NT2/D1 (cell line): ENCODE data around the gene DPM3.

Experiments
- DNase-seq: peaks from one replicate; pipeline ENCODE4 v3.0.0-alpha.2; 2011; ENCODE audit warnings: low read depth, low spot score
- H3K27me3 ChIP-seq: 2 replicates; pipeline ENCODE4 v1.6.0; 2011; ENCODE audit warnings: mild to moderate bottlenecking; ENCODE audit not compliant: insufficient read length, insufficient read depth
- H3K36me3 ChIP-seq: 2 replicates; pipeline ENCODE4 v1.6.1; 2011; ENCODE audit warnings: mild to moderate bottlenecking, low read length, mixed read lengths; ENCODE audit not compliant: insufficient read depth, insufficient read length
- H3K4me1 ChIP-seq: 2 replicates; pipeline ENCODE4 v1.5.1; 2011; ENCODE audit not compliant: insufficient read depth, insufficient read length
- H3K4me3 ChIP-seq: 2 replicates; pipeline ENCODE4 v1.5.1; 2011; ENCODE audit warnings: low read depth; ENCODE audit not compliant: insufficient read length
- H3K9ac ChIP-seq: 2 replicates; pipeline ENCODE4 v1.6.0; 2011; ENCODE audit warnings: low read depth; ENCODE audit not compliant: insufficient read length
- H3K9me3 ChIP-seq: 2 replicates; pipeline ENCODE4 v1.5.1; 2011; ENCODE audit warnings: mild to moderate bottlenecking, low read length; ENCODE audit not compliant: insufficient read depth
- SUZ12 ChIP-seq: IDR thresholded peaks from 2 replicates; pipeline ENCODE4 v1.6.1; 2011; ENCODE audit not compliant: insufficient read length, insufficient read depth; ENCODE audit errors: extremely low read depth
- YY1 ChIP-seq: IDR thresholded peaks from 2 replicates; pipeline ENCODE4 v1.6.1; 2011; ENCODE audit not compliant: insufficient read length, insufficient read depth
- ZNF274 ChIP-seq: IDR thresholded peaks from 2 replicates; pipeline ENCODE4 v1.6.1; 2011; ENCODE audit warnings: mild to moderate bottlenecking, low read depth, low read length

Gene DPM3

GRCh38 chr1:155178441-155179111 lies 38.2 kb upstream of the DPM3 start:
- DNase-seq = no peak

GRCh38 chr1:155177918-155178281 lies 37.6 kb upstream of the DPM3 start:
- no peak for DNase-seq
- H3K27me3 ChIP-seq = peaks cover 8% of the 10 kb centered on the region
- no peak overlapping the region for H3K9ac ChIP-seq
- H3K4me1 ChIP-seq = peaks cover 13% of the 10 kb centered on the region
- TF ChIP-seq SUZ12 (no peak), ZNF274 (no peak), YY1 (no peak)
- H3K4me3 ChIP-seq = no peak overlapping the region
- peaks cover 42% of the 10 kb centered on the region for H3K36me3 ChIP-seq
- H3K9me3 ChIP-seq = no peaks in the 10 kb centered on the region

More at GRCh38 chr1:155178441-155179111, 38.2 kb upstream of the DPM3 start:
- Histone ChIP-seq H3K9me3 (no peaks in the 10 kb centered on the region), H3K4me1 (peaks cover 13% of the 10 kb centered on the region), H3K27me3 (peaks cover 8% of the 10 kb centered on the region), H3K4me3 (no peak overlapping the region), H3K9ac (no peak overlapping the region), H3K36me3 (peaks cover 45% of the 10 kb centered on the region)
- TF ChIP-seq SUZ12 (no peak), YY1 (no peak)

- Histone ChIP-seq H3K36me3 (peaks cover 42% of the 10 kb centered on the region), H3K4me3 (no peak overlapping the region), H3K9me3 (no peaks in the 10 kb centered on the region), H3K4me1 (peaks cover 13% of the 10 kb centered on the region), H3K27me3 (peaks cover 8% of the 10 kb centered on the region), H3K9ac (no peak overlapping the region)
- TF ChIP-seq SUZ12 (no peak), YY1 (no peak), ZNF274 (no peak)
- DNase-seq = no peak
Observed at GRCh38 chr1:155177192-155177917, 37.0 kb upstream of the DPM3 start.

- TF ChIP-seq SUZ12 (no peak), YY1 (no peak), ZNF274 (no peak)
- Histone ChIP-seq H3K9ac (no peak overlapping the region), H3K4me3 (no peak overlapping the region), H3K4me1 (peaks cover 13% of the 10 kb centered on the region), H3K36me3 (peaks cover 42% of the 10 kb centered on the region), H3K27me3 (peaks cover 8% of the 10 kb centered on the region), H3K9me3 (no peaks in the 10 kb centered on the region)
- no peak for DNase-seq
Observed at GRCh38 chr1:155176544-155177071, 36.3 kb upstream of the DPM3 start.

GRCh38 chr1:155175927-155176371 lies 35.6 kb upstream of the DPM3 start:
- no peak for TF ChIP-seq SUZ12
- DNase-seq = no peak
- peaks cover 44% of the 10 kb centered on the region for H3K36me3 ChIP-seq
- no peak overlapping the region for H3K4me3 ChIP-seq
- H3K4me1 ChIP-seq = peaks cover 13% of the 10 kb centered on the region
- H3K9me3 ChIP-seq = no peaks in the 10 kb centered on the region
- H3K9ac ChIP-seq = no peak overlapping the region
- H3K27me3 ChIP-seq = peaks cover 8% of the 10 kb centered on the region

- H3K9me3 ChIP-seq = no peaks in the 10 kb centered on the region
- H3K27me3 ChIP-seq = peaks cover 8% of the 10 kb centered on the region
- H3K9ac ChIP-seq = peak overlapping the region; percentile 81
- peaks cover 49% of the 10 kb centered on the region for H3K36me3 ChIP-seq
- DNase-seq = no peak
- H3K4me1 ChIP-seq = peaks cover 13% of the 10 kb centered on the region
- H3K4me3 ChIP-seq = peak overlapping the region; percentile 91
- TF ChIP-seq YY1 (no peak), SUZ12 (no peak), ZNF274 (no peak)
Observed at GRCh38 chr1:155175281-155175926, 35.1 kb upstream of the DPM3 start.
